ENCODE results near the gene FGF14. TPM values are rescaled to one million over a fixed set of nuclear protein-coding genes. Genes with fewer than 3 reads are reported as not detected.

Gene FGF14
- total and polyA plus RNA-seq, 2 donors (not counting 3 experiments of a cell fraction or from before 2014, with no cell fraction given), result not detected

- dilution Hi-C loops (cut with MboI; ENCODE audit: extremely low pct_ligation_motif_present, low sequenced_read_pairs), result no loop called here
Measured at GRCh38 chr13:101876951-101877350, 524.9 kb downstream of the FGF14 start.

More at GRCh38 chr13:101876951-101877350, 524.9 kb downstream of the FGF14 start:
- no TSS peak for BruUV-seq (replicated peaks)
- ChIA-PET POLR2A (no interaction called here), CTCF (no interaction called here)
- Histone ChIP-seq H3K4me1 (ENCODE audit: control insufficient read depth, extremely low read depth, insufficient read depth, low read length) (no peaks in the 10 kb centered on the region), H3K27ac (ENCODE audit: insufficient read depth, low read depth, low read length) (no peak overlapping the region), H4K20me1 (replicated peaks; ENCODE audit: control insufficient read depth, extremely low read depth, insufficient read depth, low read length) (no peaks in the 10 kb centered on the region), H2AFZ (ENCODE audit: low read depth, low read length) (no peak overlapping the region), H3K4me2 (ENCODE audit: insufficient read depth, low read length) (no peak overlapping the region), H3K9ac (replicated peaks; ENCODE audit: extremely low read depth, insufficient read depth, low read length) (no peak overlapping the region), H3K27me3 (ENCODE audit: control insufficient read depth in 2 of 2, insufficient read depth in 2 of 2, low read length in 2 of 2) (no peaks in the 10 kb centered on the region), H3K36me3 (ENCODE audit: control insufficient read depth in 2 of 2, extremely low read depth in 1 of 2, insufficient read depth in 2 of 2, low read length in 2 of 2) (no peaks in the 10 kb centered on the region), H3K9me3 (replicated peaks; ENCODE audit: control insufficient read depth, insufficient read depth, low read length) (no peaks in the 10 kb centered on the region), H3K79me2 (ENCODE audit: control insufficient read depth, insufficient read depth, low read length) (no peaks in the 10 kb centered on the region), H3K9me1 (replicated peaks; ENCODE audit: control insufficient read depth, extremely low read depth, insufficient read depth, low read length) (no peaks in the 10 kb centered on the region), H3K4me3 (replicated peaks in 1 of 3; ENCODE audit: insufficient read depth in 1 of 3, low read depth in 1 of 3, low read length in 3 of 3) (no peak overlapping the region)
- TF ChIP-seq CTCF (IDR thresholded peaks at IDR 0.05; ENCODE audit: extremely low read depth in 1 of 2, insufficient read depth in 1 of 2, low read depth in 1 of 2, low read length in 2 of 2) (no peak), MYC (IDR thresholded peaks at IDR 0.05; ENCODE audit: low read depth, low read length) (no peak), EZH2 (IDR thresholded peaks at IDR 0.05; ENCODE audit: borderline replicate concordance, low read depth, low read length, severe bottlenecking) (no peak)
- intact Hi-C loops (cut with micrococcal nuclease), result no loop called here
- DNase-seq (ENCODE audit: low read depth, low spot score) (no peak), FAIRE-seq (no peak)
